GM15510 (cell line): ENCODE measurements around the gene MESD.

ENCODE experiments used
- POLR2A ChIP-seq: IDR thresholded peaks from 3 replicates; pipeline ENCODE4 v1.6.1; 2011; ENCODE audit warnings: borderline replicate concordance; ENCODE audit not compliant: insufficient read length; ENCODE audit errors: extremely low read depth

Gene MESD

GRCh38 chr15:80942746-80943565, 46.7 kb downstream of the MESD start:
- no peak for TF ChIP-seq POLR2A

- TF ChIP-seq POLR2A, result no peak
Measured at GRCh38 chr15:80942266-80942665, 47.4 kb downstream of the MESD start.

DNA sequence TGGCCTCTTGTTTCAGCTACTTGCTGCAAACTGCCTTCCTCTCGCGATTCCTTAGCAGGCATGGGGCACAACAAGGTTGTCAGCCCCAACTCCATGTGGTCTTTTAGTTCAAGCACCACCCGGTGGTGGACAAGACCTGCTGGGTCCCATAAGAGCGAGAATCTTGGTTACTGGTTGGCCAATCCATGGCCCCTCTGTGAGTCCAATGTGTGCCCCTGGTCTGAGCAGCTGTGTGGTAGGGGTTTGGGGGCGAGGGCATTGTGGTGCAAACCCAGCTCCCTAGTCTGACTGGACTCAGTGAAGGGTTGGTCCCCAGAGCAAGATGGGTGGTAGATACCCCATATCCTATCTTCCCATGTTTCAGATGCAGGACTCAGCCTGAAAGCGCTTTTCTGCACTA, 48.8 kb downstream of the MESD start:
- no peak for TF ChIP-seq POLR2A

- TF ChIP-seq POLR2A, result no peak
Measured at GRCh38 chr15:80940331-80940730, 49.3 kb downstream of the MESD start.

DNA sequence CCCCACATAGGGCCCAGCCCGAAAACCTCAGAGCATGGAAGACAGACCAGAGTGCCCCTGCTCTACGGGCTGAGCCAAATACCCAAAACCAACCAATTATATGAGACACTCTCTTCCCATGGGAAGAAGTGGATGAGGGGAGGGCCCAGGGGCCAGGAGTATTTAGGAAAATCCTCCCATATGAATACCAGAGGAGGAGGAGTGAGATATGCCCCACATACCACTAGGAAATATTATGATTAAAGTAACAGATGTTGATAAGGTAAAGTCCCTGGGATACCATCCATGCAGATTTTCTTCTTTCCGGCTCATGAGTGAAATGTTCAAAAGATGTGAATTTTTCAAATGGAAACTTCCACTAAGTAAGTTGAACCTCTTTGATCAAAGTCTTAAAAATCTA, 50.4 kb downstream of the MESD start:
- TF ChIP-seq POLR2A, result no peak

DNA sequence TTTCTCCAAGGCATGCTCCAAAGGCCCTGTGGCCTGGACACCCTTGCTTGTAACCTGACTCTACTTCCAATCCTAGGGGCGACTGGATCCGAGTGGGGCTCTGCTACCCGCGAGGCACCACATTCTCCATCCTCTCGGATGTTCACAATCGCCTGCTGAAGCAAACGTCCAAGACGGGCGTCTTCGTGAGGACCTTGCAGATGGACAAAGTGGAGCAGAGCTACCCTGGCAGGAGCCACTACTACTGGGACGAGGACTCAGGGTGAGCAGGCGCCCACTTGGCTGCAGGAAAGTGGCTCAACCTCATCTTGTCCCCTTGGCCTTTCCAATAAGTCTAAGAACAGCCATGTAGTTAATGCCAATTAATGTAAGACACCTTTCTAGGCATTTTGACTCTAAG, 51.9 kb downstream of the MESD start:
- no peak for TF ChIP-seq POLR2A

- no peak for TF ChIP-seq POLR2A
Measured at GRCh38 chr15:80936288-80937078, 53.1 kb downstream of the MESD start.

DNA sequence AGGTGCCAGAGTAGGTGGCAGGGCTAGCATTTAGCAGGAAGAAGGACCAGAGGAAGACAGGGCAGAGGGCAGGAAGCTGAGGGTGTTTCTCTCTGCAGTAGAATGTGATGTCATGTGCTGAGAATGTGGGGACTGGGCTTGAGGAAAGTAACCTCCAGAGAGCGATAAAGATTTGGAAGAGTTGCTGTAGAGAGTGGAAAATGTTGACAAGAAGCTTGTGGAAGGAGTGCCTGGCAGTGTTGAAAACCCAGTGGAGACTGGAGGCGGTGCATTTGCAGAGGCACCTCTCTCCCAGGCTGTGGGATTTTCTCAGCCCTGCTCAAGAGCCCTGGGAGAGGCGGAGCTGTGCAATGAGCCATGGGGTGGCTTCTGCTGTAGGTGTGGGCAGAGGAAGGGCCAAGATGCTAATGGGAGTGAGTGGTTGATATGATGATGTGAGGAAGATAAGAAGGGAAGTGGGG, 54.8 kb downstream of the MESD start:
- TF ChIP-seq POLR2A, result no peak

- no peak for TF ChIP-seq POLR2A
Measured at GRCh38 chr15:80932989-80933388, 56.6 kb downstream of the MESD start.

DNA sequence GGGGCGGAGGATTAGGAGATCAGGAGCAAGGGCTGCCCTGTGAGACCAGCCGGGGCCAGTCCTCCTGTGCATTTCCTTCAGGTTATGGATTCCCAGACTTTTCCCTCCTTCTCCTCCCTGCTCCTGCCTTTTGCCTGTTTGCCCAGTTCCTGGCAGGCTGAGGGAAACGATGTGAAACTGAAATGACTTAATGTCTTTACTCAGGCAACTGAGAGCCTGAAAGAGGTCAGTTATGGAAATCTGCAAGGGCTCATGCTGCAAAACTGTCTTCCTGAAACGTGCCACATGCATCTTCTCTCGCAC, 57.2 kb downstream of the MESD start:
- no peak for TF ChIP-seq POLR2A

DNA sequence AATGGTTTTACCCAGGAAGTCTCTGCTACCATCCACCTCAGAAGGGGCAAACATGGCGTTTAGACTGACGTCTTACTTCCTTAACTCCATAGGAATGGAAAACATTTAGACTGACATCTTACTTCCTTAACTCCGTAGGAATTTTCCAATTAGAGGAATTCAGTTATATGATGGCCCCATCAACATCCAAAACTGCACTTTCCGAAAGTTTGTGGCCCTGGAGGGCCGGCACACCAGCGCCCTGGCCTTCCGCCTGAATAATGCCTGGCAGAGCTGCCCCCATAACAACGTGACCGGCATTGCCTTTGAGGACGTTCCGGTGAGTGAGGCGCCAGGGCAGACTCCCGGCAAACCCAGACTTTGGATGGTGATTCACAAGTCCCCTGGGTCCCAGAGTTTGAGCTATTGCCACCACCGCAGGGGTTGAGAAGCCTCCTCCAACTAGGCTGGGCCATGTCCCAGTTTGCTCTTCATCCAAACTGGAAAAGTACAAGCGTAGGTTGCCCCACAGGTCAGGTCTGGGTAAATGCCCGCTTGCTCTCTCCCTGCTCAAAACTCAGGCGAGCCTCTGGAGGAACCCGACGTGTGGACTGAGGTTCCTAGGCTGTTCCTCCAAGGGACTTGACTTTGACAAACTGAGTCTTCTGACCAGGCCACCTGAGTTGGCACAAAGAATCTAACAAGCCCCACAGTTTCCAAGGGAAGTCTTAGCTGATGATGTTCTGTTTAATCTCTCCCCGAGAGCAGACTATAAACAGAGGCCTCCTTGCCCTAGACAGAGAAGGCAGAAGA, 57.7 kb downstream of the MESD start:
- no peak for TF ChIP-seq POLR2A

DNA sequence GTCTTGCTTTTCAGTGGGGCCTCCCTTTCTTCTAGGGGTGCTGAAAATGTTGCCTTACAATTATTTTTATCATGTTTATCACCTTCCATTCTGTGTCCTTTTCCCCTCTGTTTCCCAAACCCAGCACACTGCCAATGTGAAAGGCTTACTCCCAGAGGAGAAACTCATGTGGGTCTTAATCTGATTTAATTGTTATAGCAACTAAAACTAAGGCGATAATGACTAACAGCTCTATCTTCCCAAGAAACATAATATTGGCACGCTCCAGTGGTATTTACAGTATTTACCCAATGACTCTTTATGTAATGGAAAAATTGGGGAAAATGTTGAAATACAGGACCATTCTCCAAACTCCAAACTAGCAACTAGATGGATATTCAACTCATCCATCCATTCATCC, 58.4 kb downstream of the MESD start:
- no peak for TF ChIP-seq POLR2A

DNA sequence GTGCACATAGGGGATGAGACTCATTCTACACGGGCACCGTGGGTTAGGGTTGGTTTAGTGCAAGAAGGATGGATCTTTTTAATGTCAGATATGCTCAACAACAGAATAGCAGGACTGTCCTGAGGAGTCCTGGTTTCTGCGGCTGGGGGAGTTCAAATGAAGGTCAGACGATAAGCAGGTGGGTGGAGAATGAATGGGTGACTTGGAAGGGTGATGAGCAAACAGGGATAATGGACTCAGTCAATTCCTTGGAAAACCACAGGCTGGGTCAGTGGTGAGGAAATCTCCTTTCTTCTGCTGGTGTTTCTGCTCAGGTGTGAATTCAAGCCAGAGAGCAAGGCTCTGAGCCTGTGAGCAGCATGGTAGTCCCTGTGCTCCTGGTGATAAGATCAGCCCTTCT, 59.9 kb downstream of the MESD start:
- no peak for TF ChIP-seq POLR2A

DNA sequence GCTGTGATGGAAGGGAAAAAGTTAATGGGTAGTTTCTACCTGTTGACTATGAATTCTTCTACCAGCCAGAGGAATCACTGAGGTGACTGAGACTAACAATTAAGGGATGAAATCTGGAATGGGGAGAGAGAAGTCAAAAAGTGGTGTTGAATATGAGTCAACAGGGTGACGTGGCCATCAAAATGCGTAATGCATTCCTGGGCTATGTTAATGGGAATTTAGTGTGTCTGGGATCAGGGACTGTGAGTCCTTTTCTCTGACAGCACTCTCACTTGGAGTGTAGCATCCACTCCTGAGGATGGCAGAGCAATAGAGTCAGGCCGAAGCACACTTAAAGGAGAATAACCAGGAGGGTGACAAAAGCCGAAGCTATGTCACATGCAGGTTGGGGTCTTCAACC, 60.4 kb downstream of the MESD start:
- TF ChIP-seq POLR2A, result no peak

DNA sequence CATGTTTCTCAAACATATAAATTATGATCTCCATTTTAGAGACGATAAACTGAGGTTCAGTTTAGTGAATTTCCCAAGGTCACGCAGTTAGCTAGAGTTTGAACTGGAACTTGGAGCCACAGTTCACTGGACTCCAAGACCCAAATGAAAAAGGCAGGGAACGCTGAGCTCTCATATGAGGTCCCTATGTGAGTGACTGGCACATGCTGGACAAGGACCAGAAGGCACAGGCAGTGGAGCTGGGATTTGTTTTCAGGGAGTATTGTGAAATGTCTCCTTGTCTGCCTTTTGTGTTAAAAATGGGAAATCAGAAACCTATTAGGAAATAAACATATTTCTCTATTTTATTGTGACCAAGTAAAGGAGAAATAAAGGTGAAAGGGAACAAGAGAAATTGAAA, 63.5 kb downstream of the MESD start:
- no peak for TF ChIP-seq POLR2A
